ENCODE data around the gene PBX4. TPM values are rescaled to one million over a fixed set of nuclear protein-coding genes. Genes with fewer than 3 reads are reported as not detected.
A peak's percentile ranks its signal among the peaks of the same experiment; 100 is the strongest.

The PBX4 gene
- total and polyA plus RNA-seq, 12 donors: 0.28 to 6.3 (median 0.81) TPM; not detected in 4

GRCh38 chr19:19540064-19540714 lies 78.3 kb downstream of the PBX4 start:
- intact Hi-C loops (cut with DNase I): no loop called here
- peak in 1 of 7 donors; percentile 36 for DNase-seq
- no peak overlapping the region for H3K27ac ChIP-seq
- no peaks in the 10 kb centered on the region for H3K9me3 ChIP-seq (replicated peaks in 1 of 3)
- WGBS, 4 donors: 6 to 46% (median 25%) methylated on average over 7 to 74 of the region's 74 CpGs
- peak overlapping the region in 1 of 4 donors; percentile 19 for H3K4me3 ChIP-seq
- no peak for TF ChIP-seq CTCF (IDR thresholded peaks at IDR 0.05)
- no peak for TF ChIP-seq POLR2A (IDR thresholded peaks at IDR 0.05)
- peaks cover 51% of the 10 kb centered on the region for H3K27me3 ChIP-seq
- no peaks in the 10 kb centered on the region for H3K36me3 ChIP-seq (replicated peaks in 1 of 2)
- H3K4me1 ChIP-seq (replicated peaks in 1 of 2): peaks cover 4 to 19% of the 10 kb centered on the region in 2 donors

DNA sequence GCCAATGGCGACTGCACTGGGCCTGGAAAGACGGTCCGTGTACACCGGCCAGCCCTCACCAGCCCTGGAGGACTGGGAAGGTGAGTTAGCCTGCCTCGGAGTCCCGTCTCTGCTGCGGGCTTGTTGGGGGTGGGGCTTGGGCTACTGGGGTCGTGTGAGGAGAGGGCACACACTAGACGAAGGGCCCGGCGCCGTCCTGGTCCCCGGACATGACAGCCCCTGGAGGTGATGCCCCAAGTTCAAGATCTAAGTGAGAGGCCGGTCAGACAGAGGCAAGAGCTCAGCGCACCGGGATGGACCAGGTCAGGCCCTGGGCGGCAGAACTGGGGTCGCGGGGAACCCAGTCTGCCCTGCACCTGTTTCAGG lies 78.8 kb downstream of the PBX4 start:
- DNase-seq: no peak
- intact Hi-C loops (cut with DNase I): loop anchor here in 1 of 2 donors (5.0 kb wide), 1 partner anchor 103 kb away; the partner anchor contains the start of gene GMIP
- no peaks in the 10 kb centered on the region for H3K9me3 ChIP-seq (replicated peaks in 1 of 3)
- H3K4me3 ChIP-seq: no peak overlapping the region
- 50 to 76% (median 67%) methylated on average over 3 to 19 of the region's 19 CpGs for WGBS, 4 donors
- no peak overlapping the region for H3K27ac ChIP-seq
- H3K27me3 ChIP-seq: peaks cover 49% of the 10 kb centered on the region
- TF ChIP-seq POLR2A (IDR thresholded peaks at IDR 0.05) (no peak), CTCF (IDR thresholded peaks at IDR 0.05) (no peak)
- H3K4me1 ChIP-seq (replicated peaks in 1 of 2): peaks cover 4 to 19% of the 10 kb centered on the region in 2 donors
- no peaks in the 10 kb centered on the region for H3K36me3 ChIP-seq (replicated peaks in 1 of 2)

DNA sequence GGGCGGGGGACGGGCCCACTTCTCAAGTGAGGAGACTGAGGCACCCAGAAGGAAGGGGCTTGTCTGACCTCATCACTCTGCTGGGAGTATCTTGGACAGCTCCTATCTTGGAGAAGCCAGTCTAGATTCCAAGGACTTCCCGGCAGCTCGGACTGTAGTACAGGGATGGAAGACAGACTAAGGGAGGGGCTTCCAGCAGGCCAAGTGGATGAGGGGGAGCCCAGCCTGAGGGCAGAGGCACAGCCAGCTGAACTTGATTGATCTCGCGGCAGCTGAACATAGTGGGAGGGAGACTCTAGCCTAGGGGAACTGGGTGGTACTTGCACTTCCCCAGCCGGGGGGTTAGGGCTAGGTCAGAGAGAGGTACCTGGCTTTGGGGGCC lies 79.7 kb downstream of the PBX4 start:
- no peaks in the 10 kb centered on the region for H3K9me3 ChIP-seq (replicated peaks in 1 of 3)
- H3K36me3 ChIP-seq (replicated peaks in 1 of 2): no peaks in the 10 kb centered on the region
- peaks cover 47% of the 10 kb centered on the region for H3K27me3 ChIP-seq
- no peak overlapping the region for H3K4me3 ChIP-seq
- 25 to 40% (median 33%) methylated on average over 7 of the region's 7 CpGs for WGBS, 4 donors
- no peak for TF ChIP-seq POLR2A (IDR thresholded peaks at IDR 0.05)
- no peak for TF ChIP-seq CTCF (IDR thresholded peaks at IDR 0.05)
- no peak for DNase-seq
- intact Hi-C loops (cut with DNase I): loop anchor here in 1 of 2 donors (5.0 kb wide), 1 partner anchor 104 kb away; the partner anchor contains the start of gene GMIP
- H3K27ac ChIP-seq: no peak overlapping the region
- peaks cover 4 to 19% of the 10 kb centered on the region in 2 donors for H3K4me1 ChIP-seq (replicated peaks in 1 of 2)

GRCh38 chr19:19538061-19538784 lies 80.3 kb downstream of the PBX4 start, which contains the start of gene CILP2:
CILP2 (plus strand) TSS chr19:19538265; CDS start chr19:19538350, 85 bp downstream.
- no peak within 1 kb of the TSS for H3K27ac ChIP-seq
- H3K4me3 ChIP-seq: peak within 1 kb of the TSS in 1 of 4 donors; percentile 38
- H3K9me3 ChIP-seq (replicated peaks in 1 of 3): no peaks in the 10 kb centered on the region
- DNase-seq: peak in 1 of 7 donors; percentile 37
- H3K4me1 ChIP-seq (replicated peaks in 1 of 2): peaks cover 4 to 19% of the 10 kb centered on the region in 2 donors
- peaks cover 47% of the 10 kb centered on the region for H3K27me3 ChIP-seq
- 2 to 5% (median 4%) methylated on average over 16 to 56 of the region's 56 CpGs for WGBS, 4 donors
- no peak for TF ChIP-seq CTCF (IDR thresholded peaks at IDR 0.05)
- no peak for TF ChIP-seq POLR2A (IDR thresholded peaks at IDR 0.05)
- intact Hi-C loops (cut with DNase I): loop anchor here in 1 of 2 donors (5.0 kb wide), 1 partner anchor 104 kb away; the partner anchor contains the start of gene GMIP
- H3K36me3 ChIP-seq (replicated peaks in 1 of 2): no peaks in the 10 kb centered on the region

All from adrenal gland (tissue), 12 donors.